PC-3 (cell line): ENCODE results near the gene PGBD5. TPM values are rescaled to one million over a fixed set of nuclear protein-coding genes. Genes with fewer than 3 reads are reported as not detected.

Experiments used
- ATAC-seq: fragments of 200-7000 bp; cut with Tn5 transposase; 2 replicates; pipeline ENCODE4 v1.9.1; 2020; ENCODE audit warnings: mild to moderate bottlenecking, moderate library complexity
- BruUV-seq: library from RNA; stranded (reverse); fragments of 400-500 nt; replicated peaks from 2 replicates; lab custom pipeline; 2021; lab: Mats Ljungman, UMichigan
- CTCF ChIA-PET: fragments of 300-600 bp; sonication (Branson Sonifier 250); formaldehyde crosslinking; loops from one replicate; lab custom pipeline; 2022; ENCODE audit warnings: antibody characterized with exemption; lab: Charles Lee
- POLR2A ChIA-PET: fragments of 300-600 bp; sonication (Branson Sonifier 250); formaldehyde crosslinking; loops from one replicate; lab custom pipeline; 2022; ENCODE audit warnings: antibody characterized with exemption; ENCODE audit not compliant: unreplicated experiment; lab: Charles Lee
- DNase-seq: peaks from one replicate; pipeline ENCODE4 v3.0.0-alpha.2; 2015
- H2AFZ ChIP-seq: fragments of 300-600 bp; sonication (generic); 2 replicates; pipeline ENCODE4 v1.6.0; 2016; ENCODE audit warnings: antibody characterized with exemption, low read length
- H3F3A ChIP-seq: fragments of 300-600 bp; sonication (generic); one replicate; pipeline ENCODE4 v1.6.0; 2017; ENCODE audit warnings: antibody characterized with exemption, low read length, control low read depth, mild to moderate bottlenecking; ENCODE audit not compliant: unreplicated experiment
- H3K27ac ChIP-seq: fragments of 300-600 bp; sonication (generic); 2 replicates; pipeline ENCODE4 v1.5.1; 2016; ENCODE audit warnings: mild to moderate bottlenecking, low read length
- H3K27me3 ChIP-seq: fragments of 300-600 bp; sonication (generic); 2 replicates; pipeline ENCODE4 v1.6.1; 2016; ENCODE audit warnings: low read length, mixed read lengths
- H3K36me3 ChIP-seq: fragments of 300-600 bp; sonication (generic); 2 replicates; pipeline ENCODE4 v1.6.1; 2016; ENCODE audit warnings: low read depth, mixed run types, low read length, mixed read lengths
- H3K4me1 ChIP-seq: fragments of 300-600 bp; sonication (generic); 2 replicates; pipeline ENCODE4 v1.5.1; 2016; ENCODE audit warnings: low read length; ENCODE audit not compliant: insufficient read depth
- H3K4me2 ChIP-seq: fragments of 300-600 bp; sonication (generic); 2 replicates; pipeline ENCODE4 v1.6.0; 2016; ENCODE audit warnings: low read length
- H3K4me3 ChIP-seq: fragments of 300-600 bp; sonication (generic); 2 replicates; pipeline ENCODE4 v1.5.1; 2016; ENCODE audit warnings: mild to moderate bottlenecking, low read length, mixed read lengths
- H3K79me2 ChIP-seq: fragments of 300-600 bp; sonication (generic); 2 replicates; pipeline ENCODE4 v1.6.1; 2017; ENCODE audit warnings: low read length, mixed read lengths
- H3K9ac ChIP-seq: fragments of 300-600 bp; sonication (generic); 2 replicates; pipeline ENCODE4 v1.6.0; 2016; ENCODE audit warnings: mild to moderate bottlenecking, low read length
- H3K9me2 ChIP-seq: fragments of 300-600 bp; sonication (generic); replicated peaks from 2 replicates; pipeline ENCODE4 v1.6.1; 2016; ENCODE audit warnings: mixed run types, low read length, mixed read lengths
- H3K9me3 ChIP-seq: fragments of 300-600 bp; sonication (generic); 2 replicates; pipeline ENCODE4 v1.6.1; 2016; ENCODE audit warnings: low read length, mixed read lengths
- H4K20me1 ChIP-seq: fragments of 300-600 bp; sonication (generic); 2 replicates; pipeline ENCODE4 v1.6.1; 2016; ENCODE audit warnings: low read length, mixed read lengths
- CTCF ChIP-seq: fragments of 300-600 bp; sonication (generic); conservative IDR thresholded peaks from 2 replicates; pipeline ENCODE4 v1.5.1; 2017; ENCODE audit warnings: antibody characterized with exemption, low read depth, mild to moderate bottlenecking, low read length
- EZH2 ChIP-seq: fragments of 300-600 bp; sonication (generic); IDR thresholded peaks from one replicate; pipeline ENCODE4 v1.6.1; 2017; ENCODE audit warnings: antibody characterized with exemption, mild to moderate bottlenecking, low read length; ENCODE audit not compliant: unreplicated experiment
- EZH2phosphoT487 ChIP-seq: fragments of 300-600 bp; sonication (generic); IDR thresholded peaks from 2 replicates; pipeline ENCODE4 v1.6.1; 2018; ENCODE audit warnings: mild to moderate bottlenecking, antibody characterized with exemption, low read length, borderline replicate concordance
- intact Hi-C: fragments of 100-400 bp; cut with micrococcal nuclease; formaldehyde crosslinking; loops from 2 replicates; pipeline ENCODE4 v1.9.0; 2023
- total RNA-seq: library from RNA; depleted of rRNA; stranded (reverse); fragments of >200 nt; gene quantifications from 2 replicates; pipeline ENCODE4 v1.2.3, GENCODE V29; 2014

PGBD5 gene
- total RNA-seq, 1 experiment from 2014 or later = under 0.01 TPM

DNA sequence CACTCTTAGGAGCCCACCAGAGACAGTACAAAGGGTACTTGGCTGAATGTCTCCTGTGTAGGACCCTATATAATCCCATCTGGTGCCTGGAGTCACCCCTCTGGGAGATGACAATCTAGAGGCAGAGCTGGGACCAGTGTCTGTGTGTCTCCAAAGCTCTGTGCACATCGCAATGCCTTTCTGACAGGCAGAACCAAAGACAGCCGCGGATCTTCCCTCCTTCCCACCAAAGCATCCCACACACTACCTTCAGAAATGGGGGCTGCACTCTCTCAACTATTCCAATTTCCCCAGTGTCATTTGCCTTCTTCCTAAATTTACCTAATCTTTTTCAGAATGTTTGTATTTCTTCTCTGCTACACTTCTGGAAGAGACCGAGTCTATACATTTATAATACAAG lies 12.0 kb downstream of the PGBD5 start:
- no peaks in the 10 kb centered on the region for H3K9me3 ChIP-seq
- BruUV-seq = no TSS peak
- no peak for ATAC-seq

GRCh38 chr1:230413061-230413460 lies 13.1 kb downstream of the PGBD5 start:
- Histone ChIP-seq H3K79me2 (no peaks in the 10 kb centered on the region), H3K9me3 (no peaks in the 10 kb centered on the region), H2AFZ (no peak overlapping the region), H3K27me3 (peaks cover 95% of the 10 kb centered on the region), H3K4me3 (no peak overlapping the region), H4K20me1 (no peaks in the 10 kb centered on the region), H3K4me1 (no peaks in the 10 kb centered on the region), H3K27ac (no peak overlapping the region), H3K36me3 (no peaks in the 10 kb centered on the region), H3K9me2 (no peaks in the 10 kb centered on the region), H3K4me2 (no peak overlapping the region), H3K9ac (no peak overlapping the region), H3F3A (no peaks in the 10 kb centered on the region)
- no peak for DNase-seq
- intact Hi-C loops = no loop called here
- CTCF ChIA-PET = no interaction called here
- TF ChIP-seq EZH2 (no peak), EZH2phosphoT487 (no peak), CTCF (no peak)
- POLR2A ChIA-PET = no interaction called here
- BruUV-seq = no TSS peak
- no peak for ATAC-seq

More for the DNA sequence above, 12.0 kb downstream of the PGBD5 start:
- H3K9ac ChIP-seq = no peak overlapping the region
- no peak overlapping the region for H3K27ac ChIP-seq
- H3K4me1 ChIP-seq = no peaks in the 10 kb centered on the region
- H3K36me3 ChIP-seq = no peaks in the 10 kb centered on the region
- intact Hi-C loops = no loop called here
- H3K79me2 ChIP-seq = no peaks in the 10 kb centered on the region
- TF ChIP-seq EZH2phosphoT487 = no peak
- no peak for TF ChIP-seq CTCF
- TF ChIP-seq EZH2 = no peak
- no peak overlapping the region for H2AFZ ChIP-seq
- H3F3A ChIP-seq = no peaks in the 10 kb centered on the region
- ChIA-PET CTCF (no interaction called here), POLR2A (no interaction called here)
- H3K4me2 ChIP-seq = no peak overlapping the region
- H3K27me3 ChIP-seq = peaks cover 95% of the 10 kb centered on the region
- no peak overlapping the region for H3K4me3 ChIP-seq
- no peaks in the 10 kb centered on the region for H3K9me2 ChIP-seq
- no peaks in the 10 kb centered on the region for H4K20me1 ChIP-seq
- no peak for DNase-seq

DNA sequence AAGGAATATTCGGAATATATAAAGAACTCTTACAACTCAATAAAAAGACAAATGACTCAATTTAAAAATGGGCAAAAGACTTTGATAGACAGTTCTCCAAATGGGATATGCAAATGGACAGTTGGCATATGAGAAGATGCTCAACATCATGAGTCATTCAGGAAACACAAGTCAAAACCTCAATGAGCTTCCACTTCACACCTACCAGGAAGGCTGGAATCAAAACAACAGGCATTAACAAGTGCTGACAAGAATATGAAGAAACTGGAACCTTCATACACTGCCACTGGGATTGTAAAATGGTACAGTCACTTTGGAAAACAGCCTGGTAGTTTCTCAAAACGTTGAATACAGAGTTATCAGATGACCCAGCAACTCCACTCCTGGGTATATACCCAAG lies 17.2 kb downstream of the PGBD5 start:
- DNase-seq (no peak), ATAC-seq (no peak)
- H3K4me3 ChIP-seq = no peak overlapping the region
- intact Hi-C loops = no loop called here
- no peak overlapping the region for H3K9ac ChIP-seq
- ChIA-PET CTCF (no interaction called here), POLR2A (no interaction called here)
- no peak overlapping the region for H2AFZ ChIP-seq
- H3K4me2 ChIP-seq = no peak overlapping the region
- no peaks in the 10 kb centered on the region for H3K9me3 ChIP-seq
- H3F3A ChIP-seq = no peaks in the 10 kb centered on the region
- H3K27me3 ChIP-seq = peaks cover 67% of the 10 kb centered on the region
- H3K36me3 ChIP-seq = no peaks in the 10 kb centered on the region
- no TSS peak for BruUV-seq
- H3K4me1 ChIP-seq = no peaks in the 10 kb centered on the region
- H4K20me1 ChIP-seq = no peaks in the 10 kb centered on the region
- no peaks in the 10 kb centered on the region for H3K9me2 ChIP-seq
- TF ChIP-seq EZH2 (no peak), EZH2phosphoT487 (no peak), CTCF (no peak)
- H3K79me2 ChIP-seq = no peaks in the 10 kb centered on the region
- H3K27ac ChIP-seq = no peak overlapping the region
